NK-92 treated with Interleukin-12 subunit alpha and Interleukin-12 subunit beta, amount 100 ng/mL, for 24 hours (cell line): Measurements from ENCODE around the gene ZCCHC2.
A peak's percentile ranks its signal among the peaks of the same experiment; 100 is the strongest.

ENCODE experiments used
- DNase-seq: peaks from one replicate; lab custom pipeline; 2025; lab: John Stamatoyannopoulos, UW

The ZCCHC2 gene

DNA sequence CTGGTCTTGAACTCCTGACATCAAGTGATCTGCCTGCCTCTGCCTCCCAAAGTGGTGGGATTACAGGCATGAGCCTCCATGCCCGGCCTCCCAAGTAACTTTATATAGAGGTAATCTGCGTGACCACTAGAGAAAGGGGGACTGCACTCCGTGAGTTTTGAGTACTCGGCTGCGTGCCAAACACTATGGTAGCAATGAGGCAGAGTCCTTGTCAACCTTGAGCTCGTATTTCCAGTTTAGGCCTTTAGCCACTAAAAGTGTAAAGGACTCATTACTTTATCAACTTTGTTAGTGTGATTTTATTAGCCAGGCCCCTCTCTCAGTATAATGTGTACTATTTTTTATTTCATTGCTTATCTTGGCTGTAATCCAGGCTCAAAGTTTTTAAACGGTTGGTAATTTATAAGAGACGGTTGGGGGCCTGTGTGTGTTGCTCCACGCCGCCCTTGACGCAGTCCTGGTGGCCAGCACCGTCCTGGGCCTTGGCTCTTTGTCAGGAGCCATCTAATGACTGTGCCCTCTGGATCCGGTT, 56.2 kb downstream of the ZCCHC2 start:
- no peak for DNase-seq

DNA sequence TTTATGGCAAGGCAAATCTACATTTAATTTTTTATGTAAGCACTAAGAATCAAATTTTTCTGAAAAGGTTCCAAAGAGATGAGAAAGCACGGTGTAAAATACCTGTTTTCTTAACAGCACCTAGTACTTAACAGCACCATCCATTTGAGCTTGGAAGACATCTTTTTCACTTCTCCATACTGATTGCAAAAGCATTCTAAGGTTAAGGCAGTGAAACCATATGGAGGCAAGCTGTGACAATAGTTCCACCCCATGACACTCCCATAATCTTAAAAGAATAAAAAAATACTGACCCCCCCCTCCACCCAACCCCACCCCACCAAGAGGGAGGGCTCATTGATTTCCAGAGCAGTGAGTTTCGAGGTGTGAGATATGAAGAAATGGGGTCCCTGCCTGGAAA, 60.6 kb downstream of the ZCCHC2 start:
- DNase-seq: no peak

DNA sequence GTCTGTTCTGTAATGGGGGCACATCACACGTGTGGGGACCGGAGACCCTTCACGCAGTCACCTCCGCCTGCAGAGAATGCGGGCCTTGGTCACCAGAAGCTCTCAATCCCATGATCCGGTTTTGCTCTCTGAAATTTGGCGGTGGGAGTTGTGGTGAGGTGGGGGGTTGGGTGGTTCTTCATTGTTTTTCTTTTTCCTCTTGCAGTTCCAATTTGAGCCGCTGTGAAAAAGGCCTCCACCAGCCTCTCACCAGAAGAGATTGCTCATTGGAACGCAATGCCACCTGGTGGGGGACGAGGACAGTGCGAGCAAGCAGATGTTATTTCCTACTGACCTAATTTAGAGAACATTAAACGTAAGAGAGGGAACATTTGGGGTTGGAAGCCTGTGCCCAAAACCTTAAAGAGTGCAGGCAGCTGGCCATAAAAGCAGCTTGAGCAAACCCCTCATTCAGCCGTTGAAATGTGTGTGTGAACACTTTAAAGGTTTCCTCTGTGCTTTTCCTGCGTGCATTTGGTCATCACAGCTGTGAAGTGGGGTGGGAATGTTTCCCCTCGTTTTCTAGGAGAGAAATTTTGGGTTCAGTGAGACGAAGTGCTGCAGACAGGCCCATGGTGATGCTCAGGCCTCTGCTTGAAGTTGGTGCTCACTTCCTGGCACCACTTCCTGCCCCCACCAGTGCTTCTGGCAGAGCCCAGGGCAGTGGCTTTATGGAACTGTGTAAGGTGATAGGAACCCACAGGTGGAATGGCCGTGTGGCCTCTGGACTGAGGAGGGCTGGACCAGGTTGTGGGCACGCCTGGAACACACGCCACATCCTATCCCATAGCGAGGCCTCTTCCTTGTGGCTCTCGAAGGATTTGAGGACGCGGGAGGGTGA, 61.7 kb downstream of the ZCCHC2 start:
- peak; percentile 44 for DNase-seq

DNA sequence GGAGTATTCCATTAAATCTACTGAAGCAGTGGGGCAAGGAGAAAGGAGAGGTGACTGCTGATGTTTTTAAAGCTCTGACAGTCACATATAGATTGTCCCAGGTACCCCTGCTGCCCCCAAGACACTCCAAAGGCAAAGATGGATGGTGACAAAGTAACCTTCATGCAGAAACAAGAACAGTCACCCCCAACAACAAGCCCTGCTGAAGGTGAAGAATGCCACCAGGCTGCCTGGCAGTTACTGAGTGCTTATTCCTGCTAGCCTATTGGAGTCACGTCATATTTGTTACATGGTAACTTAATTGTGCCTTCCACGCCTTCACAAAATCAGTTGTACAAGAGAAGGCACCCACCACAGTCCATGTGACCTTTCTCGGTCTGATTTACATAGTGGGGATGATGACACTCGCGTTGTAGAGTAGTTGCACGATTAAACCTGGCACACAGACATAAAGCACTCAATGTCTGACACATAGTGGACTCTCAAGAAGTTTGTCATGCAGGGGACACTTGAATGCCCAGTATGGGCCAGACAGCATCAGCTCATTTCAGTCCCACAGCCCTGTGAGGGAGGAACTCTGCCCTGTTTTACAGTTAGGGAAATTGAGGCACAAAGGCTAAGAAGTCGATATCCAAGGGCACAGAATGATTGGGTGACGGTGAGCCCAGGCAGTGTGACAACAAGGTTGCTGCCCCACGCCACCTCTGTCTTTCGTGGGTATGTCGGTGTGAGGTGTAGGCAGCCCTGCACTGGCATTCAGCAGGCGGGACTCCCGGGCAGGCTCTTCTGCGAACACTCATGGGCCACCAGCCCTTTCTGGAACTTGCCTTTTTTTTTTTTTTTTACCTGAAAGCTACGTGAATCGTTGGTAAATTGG, 62.7 kb downstream of the ZCCHC2 start:
- DNase-seq: no peak

DNA sequence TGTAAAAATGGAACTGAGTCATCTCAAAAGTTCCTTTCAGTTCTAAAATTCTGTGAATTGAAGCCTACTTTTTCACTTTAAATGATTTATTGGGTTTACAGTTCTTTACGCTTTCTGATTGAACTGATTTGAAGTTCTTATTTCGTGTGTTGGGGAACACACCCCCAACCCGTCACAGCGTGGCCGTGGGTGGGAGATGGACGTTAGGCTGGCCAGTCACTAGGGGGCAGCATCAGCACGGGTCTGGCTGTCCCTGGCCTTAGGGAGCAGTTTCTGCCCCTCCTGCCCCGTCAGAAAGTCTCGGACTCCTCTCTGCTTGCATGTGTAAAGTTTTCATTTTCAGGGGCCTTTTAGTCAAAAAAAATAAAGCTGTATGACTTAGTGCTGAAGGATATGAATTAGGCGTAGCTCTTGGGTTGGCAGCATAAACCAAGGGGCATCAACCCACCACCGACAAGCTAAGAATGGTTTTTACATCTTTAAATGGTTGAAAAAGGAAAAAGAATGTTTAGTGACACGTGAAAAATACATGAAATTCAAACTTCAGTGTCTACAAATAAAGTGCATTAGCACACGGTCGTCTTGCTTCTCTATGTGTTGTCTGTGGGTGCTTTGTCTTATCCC, 63.4 kb downstream of the ZCCHC2 start:
- DNase-seq: peak; percentile 24

DNA sequence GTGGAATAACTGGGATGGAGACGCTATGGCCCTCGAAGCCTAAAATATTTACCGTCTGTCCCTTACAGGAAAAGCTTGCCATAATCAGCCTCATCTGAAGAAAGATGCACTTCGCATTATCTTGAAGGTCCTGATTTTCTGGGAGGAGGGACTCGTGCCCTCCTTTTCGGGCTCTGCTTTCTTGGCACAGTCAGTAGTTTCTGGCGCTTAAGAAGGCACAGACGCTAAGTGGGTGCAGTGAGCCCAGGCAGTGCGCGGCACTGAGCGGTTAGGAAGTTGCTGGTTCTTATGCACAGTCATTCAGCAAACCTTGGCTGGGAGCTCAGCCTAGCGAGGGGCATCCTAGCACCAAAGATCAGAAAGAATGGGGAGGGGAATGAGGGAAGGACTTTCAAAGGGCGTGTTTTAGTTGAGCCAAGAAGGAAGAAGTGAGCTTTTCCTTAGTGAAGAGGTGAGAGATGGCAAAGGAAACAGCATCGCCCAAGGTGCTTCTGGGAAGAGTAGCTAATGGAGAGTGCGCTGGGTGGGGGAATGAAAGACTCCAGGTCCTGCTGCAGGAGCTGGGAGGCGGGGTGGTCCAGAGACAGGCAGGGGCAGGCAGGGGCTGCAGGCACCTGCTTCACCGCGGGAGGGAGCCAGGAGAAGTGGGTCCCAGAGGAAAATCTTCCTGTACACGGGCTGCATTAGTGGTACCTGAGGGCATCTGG, 64.1 kb downstream of the ZCCHC2 start:
- DNase-seq: no peak

DNA sequence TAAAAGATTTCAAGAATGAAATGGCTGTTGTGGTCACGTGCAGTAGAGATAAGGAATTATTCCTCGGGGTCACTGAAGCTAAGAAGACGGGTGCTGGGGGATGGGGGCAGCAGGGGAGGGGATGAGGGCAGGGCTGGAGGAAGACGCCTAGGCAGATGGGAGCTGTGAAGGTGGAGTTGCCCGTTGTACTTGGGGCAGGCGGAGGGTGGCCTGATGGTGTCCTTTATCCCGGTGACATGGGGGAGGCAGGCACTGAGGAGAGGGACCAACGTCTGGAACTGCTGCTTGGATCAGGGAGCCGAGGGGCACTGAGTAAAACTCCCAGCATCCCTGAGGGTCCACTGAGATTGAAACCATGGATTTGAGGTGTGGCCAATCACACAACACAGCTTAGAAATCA, 64.9 kb downstream of the ZCCHC2 start:
- no peak for DNase-seq

DNA sequence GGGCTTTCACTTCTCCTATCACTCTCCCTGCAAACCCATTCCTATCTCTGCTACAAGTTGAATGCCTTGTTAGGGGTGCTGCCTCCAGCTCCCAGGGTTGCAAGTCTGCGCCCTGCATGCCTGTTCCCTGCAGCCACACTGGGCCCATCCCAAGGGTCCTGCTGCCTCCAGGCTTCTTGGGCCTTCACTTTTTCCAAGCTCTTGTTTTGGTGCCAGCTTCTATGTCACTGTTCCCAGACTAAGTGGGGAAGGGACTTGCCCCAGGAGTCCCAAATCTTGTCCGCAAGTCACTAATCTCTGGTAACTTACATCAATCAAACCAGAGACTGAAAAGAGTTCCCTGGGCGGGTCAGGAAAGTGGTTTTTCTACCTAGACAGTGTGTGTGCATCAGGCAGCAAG, 65.4 kb downstream of the ZCCHC2 start:
- DNase-seq: no peak

DNA sequence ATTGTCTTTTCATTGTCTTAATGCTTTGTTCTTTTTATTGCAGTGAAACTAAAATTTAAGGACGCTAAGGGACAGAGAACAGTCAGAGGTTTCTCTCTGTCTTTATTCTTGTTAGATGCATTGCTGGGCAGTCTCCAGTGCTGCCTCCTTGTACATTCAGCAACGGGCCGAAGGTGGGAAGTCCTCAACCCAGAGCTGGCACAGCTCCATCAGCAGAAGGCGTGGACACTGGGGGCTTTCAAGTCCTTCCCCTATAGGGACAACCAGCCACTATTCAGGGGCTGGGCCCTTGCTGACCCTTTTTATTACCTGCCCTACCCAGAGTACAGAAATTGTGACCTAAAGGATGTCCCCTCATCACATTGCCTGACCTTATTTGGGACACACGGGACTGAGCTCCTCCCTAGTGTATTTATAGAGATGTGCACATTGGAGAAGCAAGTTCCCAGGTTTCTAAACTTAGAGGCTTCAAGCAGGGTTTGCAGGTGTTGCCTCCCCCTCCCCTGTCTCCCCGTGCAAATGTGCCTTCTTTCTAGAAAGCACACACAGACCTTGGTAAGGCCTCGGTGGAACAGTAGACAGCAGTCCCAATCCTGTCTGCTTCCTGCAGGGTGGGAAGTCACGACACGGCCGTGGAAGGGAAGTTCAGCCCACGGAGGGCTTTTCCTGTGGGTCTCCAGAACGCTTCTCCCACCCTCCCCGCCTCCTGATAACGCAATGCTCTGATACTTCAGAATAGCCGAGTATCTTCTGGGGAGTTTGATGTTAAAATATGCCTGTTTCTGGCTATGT, 68.2 kb downstream of the ZCCHC2 start:
- DNase-seq: no peak

DNA sequence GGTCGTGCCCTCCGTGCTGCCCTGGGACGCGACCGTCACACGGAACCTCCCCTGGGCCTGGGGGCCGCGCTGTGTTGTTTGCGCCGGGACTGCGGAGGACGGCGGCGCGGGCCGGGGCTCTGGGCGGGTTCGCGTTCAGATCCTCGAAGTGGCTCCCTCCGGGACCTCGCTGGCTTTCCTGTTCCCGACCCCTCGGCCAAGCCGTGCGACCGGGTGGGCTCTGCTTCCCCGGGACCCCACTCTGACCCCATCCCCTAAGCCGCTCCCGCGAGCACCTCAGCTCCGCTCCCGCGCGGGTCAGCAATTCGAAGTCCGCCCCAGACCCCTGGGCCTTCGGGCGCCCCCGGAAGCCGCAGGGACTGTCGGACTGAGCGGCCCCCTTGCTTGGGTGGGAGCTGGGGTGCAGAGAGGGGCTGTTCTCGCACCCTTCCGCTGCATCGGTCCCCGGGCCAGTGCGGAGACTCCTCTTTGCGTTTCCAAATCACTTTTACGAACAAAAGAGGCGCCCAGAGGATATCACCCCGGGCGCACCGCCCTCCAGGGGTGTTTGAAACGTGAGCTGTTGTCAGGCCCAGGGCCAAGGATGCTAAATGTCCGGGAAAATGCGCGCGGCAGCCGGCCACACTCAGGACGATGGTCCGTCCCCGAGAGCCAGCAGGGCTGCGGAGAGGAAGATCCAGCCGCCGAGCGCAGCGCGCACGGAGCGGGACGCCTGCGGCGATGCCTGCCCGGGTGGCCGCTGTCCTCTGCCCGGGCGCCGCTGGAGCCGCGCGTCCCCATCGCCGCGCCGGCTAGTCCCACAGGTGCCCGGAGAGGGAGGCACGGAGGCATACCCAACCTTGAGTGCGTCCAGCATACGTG, 73.5 kb downstream of the ZCCHC2 start:
- no peak for DNase-seq

DNA sequence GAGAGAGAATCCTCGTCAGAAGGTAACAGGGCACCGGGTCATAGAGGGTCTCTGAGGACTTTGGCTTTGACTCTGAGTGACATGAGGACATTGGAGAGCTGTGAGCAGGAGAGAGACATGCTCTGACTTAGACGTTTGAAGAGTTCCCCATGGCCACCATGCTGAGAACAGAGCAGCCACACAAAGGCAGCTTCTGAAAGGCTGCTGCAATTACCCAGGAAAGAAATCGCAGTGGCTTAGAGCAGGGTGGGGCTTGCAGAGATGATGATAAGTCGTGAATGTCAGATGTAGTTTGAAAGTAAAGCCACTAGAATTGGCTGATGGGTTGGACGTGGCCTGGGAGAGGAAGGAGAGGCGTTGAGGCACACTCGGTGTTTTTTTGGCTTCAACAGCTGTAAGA, 79.0 kb downstream of the ZCCHC2 start:
- no peak for DNase-seq

DNA sequence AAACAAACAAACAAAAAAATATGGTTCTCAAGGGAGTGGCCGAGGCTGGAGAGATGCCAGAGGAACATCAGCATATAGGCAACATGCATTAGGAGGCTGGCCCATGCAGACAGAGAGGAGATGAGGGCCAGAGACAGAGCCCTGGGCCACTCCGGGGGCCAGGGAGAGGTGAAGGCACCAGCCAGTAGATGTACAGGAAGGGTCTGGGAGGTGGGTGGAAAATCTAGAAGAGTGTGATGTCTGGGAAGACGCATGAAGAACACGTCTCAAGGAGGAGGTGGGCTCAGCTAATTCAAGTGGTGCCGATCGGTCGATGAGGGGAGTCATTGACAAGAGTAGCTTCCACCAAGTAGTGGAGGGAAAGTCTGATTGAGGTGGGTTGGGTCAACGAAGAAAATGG, 79.9 kb downstream of the ZCCHC2 start:
- no peak for DNase-seq

DNA sequence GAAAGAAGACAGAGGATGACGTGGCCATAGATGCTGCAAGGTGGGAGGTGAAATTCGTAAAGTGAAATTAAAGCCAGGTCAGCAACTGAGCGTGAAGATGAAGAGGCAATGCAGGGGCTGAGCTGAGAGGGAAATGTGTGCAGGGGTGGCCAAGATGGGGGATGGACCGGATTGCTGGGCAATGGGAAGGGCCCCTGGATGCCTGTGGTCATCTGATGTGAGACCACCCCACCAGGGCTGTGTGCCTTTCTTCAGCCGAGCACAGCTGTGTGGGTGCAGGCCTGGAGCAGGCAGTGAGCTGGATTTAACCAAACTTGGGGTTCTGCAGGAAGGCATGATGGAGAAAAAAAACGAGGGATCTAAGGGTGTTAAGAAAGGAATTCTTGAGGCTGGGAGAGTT, 80.4 kb downstream of the ZCCHC2 start:
- DNase-seq: no peak

DNA sequence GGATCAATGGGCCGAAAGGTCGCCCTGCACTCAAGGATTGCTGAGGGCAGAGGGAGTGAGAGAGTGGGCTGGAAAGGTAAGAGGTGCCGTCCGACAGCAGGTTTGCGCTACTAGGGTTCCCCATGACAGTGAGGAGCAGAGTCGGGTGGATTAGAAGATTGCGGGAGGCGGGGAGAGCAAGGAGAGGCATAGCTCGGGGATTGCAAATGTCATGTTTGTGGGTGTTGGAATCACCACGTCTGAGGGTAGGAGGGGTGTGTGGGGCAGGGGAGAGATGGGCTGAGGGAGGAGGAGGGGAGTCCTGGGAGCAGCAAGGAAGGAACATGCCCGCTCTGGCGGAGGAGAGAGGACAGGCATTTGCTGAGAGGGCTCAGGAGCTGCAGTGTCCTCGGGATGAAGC, 81.2 kb downstream of the ZCCHC2 start:
- no peak for DNase-seq

DNA sequence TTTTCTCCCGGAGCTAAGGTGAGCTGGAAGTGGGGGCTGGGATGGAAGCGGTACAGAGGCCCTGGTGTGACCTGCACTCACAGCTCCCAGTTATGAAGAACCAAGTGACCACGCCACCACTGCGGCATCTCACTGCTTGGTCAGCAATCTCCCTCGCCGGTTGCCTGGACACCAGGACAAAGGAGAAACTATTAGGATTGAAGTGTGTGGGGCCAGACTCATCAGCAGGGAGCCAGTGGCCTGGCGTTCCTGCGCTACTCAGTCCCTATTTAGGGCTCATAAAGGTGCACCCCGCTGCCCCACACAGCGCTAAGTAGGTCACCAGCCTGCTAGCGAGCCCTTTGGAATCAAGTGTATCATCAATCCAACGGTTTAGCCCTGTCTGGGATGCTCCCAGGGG, 82.9 kb downstream of the ZCCHC2 start:
- no peak for DNase-seq

DNA sequence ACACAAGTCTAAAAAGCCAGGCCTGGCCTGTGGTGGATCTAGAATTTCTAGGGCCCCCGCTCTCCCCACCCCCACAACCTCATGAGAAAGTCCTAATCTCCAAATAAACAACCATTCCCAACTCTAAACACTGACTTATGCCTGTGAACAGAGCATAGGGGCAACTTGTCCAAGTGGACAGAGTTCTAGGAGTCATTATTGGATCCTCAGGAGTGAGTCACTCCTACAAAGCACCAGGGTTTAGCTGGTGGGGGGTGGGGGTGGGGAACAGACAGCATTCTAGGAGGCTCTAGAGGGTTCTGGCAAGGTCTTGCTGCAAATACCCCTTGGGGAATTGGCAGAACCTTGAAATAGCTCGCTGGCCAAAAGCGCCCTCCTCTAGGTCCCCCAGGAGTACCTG, 83.3 kb downstream of the ZCCHC2 start:
- no peak for DNase-seq

DNA sequence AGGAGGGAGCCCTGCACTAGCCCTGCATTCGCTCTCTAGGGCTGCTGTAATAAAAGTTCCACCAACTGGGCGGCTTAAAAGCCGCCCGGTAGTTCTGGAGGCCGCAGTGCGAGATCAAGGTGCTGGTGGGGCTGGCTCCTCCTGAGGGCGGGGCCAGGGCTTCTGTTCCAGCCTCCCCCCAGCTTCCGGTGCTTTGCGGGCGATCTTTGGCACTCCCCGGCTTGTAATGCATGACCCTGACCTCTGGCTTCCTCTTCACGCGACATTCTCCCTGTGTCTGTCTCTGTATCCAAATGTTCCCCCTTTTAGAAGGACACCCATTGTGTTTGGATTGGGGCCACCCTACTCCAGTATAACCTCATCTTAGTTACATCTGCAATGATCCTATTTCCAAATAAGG, 84.5 kb downstream of the ZCCHC2 start:
- DNase-seq: no peak

DNA sequence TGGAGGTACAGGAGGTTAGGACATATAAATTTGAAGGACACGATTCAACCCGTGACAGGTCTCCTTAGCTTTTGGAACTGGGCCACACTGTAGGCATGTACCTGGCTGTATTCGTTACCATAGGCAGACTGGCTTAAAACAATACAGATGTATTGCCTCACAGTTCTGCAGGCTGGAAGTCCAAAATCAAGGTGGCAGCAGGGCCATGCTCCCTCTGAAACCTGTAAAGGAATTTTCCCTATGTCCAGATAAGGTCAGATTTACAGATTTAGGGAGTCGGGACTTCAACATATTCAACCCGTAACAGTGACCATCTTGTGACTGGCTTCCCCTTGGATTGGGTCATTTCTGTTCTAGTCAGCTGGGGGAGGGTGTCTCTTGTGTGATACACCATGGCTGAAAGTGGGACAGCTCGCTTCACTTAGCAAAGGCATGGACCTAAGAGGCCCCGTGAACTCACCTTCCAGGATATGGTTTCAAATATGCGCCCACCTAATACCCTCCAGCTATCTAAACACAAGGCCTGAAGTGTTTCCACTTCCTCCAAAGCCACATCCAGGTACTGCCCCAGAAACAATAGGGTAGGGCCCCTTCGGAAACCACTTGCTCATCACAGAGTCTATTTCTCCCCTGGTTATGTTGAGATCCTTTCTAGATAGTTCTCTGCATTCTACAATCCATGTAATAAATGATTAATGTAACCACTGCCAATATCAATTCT, 85.0 kb downstream of the ZCCHC2 start:
- no peak for DNase-seq

DNA sequence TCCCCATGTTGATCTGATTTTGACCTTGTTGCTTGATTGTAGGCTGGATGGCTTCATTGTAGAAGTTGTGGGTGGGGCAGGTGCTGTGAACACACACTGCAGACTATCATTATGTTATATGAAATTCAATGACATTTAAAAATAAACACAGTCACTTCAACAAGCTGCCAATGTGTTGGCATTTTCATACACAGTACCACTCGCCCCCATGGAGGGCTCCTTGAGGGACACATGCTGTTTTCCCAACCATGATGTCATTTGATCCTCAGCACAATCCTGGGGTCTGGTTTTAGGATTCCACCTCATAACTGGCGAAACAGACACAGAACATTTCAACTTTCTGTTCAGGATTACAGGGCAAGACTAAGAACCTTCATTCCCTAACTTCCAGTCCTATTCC, 86.9 kb downstream of the ZCCHC2 start:
- DNase-seq: no peak

DNA sequence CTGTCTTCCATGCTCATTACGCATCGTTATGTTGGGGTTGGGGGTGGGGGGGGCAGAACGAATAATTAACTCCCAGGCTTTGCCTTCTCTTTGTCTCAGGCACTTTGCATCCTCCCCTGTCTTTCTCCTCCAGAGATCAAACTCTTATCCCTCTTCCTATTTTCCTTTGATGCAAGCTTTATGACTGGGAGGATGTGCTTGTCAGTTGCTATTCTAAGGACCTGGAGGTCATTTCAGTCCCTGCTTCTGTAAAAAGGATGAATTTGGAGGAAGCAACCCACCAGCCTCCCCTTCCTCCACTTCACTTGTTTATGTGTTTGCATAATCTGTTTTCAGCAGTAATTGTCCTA, 87.5 kb downstream of the ZCCHC2 start:
- DNase-seq: no peak
